Measurements from ENCODE around the gene CYTIP.

DNA sequence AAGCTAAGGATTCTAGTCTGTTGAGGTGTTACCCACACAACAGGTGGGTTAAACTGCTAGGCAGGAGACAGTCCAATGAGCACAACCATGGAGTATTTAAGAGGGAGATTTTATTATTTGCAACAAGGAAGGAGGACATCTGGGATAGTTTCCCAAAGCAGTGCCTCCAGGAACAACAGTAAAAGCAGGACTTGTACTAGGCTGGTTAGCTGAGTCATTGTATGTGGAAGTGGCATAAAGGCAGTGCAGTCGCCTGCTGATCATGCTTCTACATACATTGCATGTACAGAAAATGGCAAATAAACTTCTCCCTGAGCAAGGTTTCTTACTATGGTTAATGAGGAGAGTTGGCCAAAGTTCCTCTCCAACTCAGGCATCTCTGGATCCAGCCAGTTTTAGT, 46.1 kb upstream of the CYTIP start:
- TF ChIP-seq EGR1 (IDR thresholded peaks at IDR 0.05), result no peak
- TF ChIP-seq, protein P1, sequence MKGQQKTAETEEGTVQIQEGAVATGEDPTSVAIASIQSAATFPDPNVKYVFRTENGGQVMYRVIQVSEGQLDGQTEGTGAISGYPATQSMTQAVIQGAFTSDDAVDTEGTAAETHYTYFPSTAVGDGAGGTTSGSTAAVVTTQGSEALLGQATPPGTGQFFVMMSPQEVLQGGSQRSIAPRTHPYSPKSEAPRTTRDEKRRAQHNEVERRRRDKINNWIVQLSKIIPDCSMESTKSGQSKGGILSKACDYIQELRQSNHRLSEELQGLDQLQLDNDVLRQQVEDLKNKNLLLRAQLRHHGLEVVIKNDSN (IDR thresholded peaks at IDR 0.05), result no peak
- no peak for TF ChIP-seq RAD21 (IDR thresholded peaks at IDR 0.05; ENCODE audit: low read depth)
- TF ChIP-seq FOXM1 (IDR thresholded peaks at IDR 0.05; ENCODE audit: borderline replicate concordance, low read depth), result no peak
- TF ChIP-seq, protein P2, sequence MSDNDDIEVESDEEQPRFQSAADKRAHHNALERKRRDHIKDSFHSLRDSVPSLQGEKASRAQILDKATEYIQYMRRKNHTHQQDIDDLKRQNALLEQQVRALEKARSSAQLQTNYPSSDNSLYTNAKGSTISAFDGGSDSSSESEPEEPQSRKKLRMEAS (IDR thresholded peaks at IDR 0.05), result no peak
- no peak for TF ChIP-seq EP300 (IDR thresholded peaks at IDR 0.05; ENCODE audit: borderline replicate concordance)
- no peak for TF ChIP-seq TCF12 (IDR thresholded peaks at IDR 0.05; ENCODE audit: low read depth)
- TF ChIP-seq TEAD4 (IDR thresholded peaks at IDR 0.05), result no peak
- no peak for TF ChIP-seq TAF1 (IDR thresholded peaks at IDR 0.05; ENCODE audit: low read depth)
- no peak for TF ChIP-seq NFIC (IDR thresholded peaks at IDR 0.05)
- TF ChIP-seq CEBPB (IDR thresholded peaks at IDR 0.05), result no peak
- no peak for TF ChIP-seq ZBTB7A (IDR thresholded peaks at IDR 0.05; ENCODE audit: low read depth)
- TF ChIP-seq REST (IDR thresholded peaks at IDR 0.05; ENCODE audit: low read depth), result no peak
- TF ChIP-seq CREB1 (IDR thresholded peaks at IDR 0.05; ENCODE audit: low read depth), result no peak
